MCF 10A (cell line): ENCODE results near the gene CLSTN2. TPM values are rescaled to one million over a fixed set of nuclear protein-coding genes. Genes with fewer than 3 reads are reported as not detected.

ENCODE experiments used
- BruUV-seq: library from RNA; stranded (reverse); fragments of 400-500 nt; replicated peaks from 2 replicates; lab custom pipeline; 2021; lab: Mats Ljungman, UMichigan
- CTCF ChIA-PET: fragments of 300-600 bp; sonication (Branson Sonifier 250); formaldehyde crosslinking; extraction: SDS; loops from one replicate; lab custom pipeline; 2021; ENCODE audit warnings: antibody characterized with exemption, inconsistent platforms; lab: Yijun Ruan, JAX
- POLR2A ChIA-PET: fragments of 300-600, 350-650 bp; sonication (Branson Sonifier 250); formaldehyde crosslinking; extraction: SDS; loops from one replicate; lab custom pipeline; 2020; ENCODE audit warnings: antibody characterized with exemption, inconsistent platforms; lab: Yijun Ruan, JAX
- DNase-seq: peaks from one replicate; pipeline ENCODE4 v3.0.0-alpha.2; 2018; ENCODE audit not compliant: unreplicated experiment
- H3K27ac Mint-ChIP-seq: one replicate; pipeline ENCODE4 v1.8.0; 2022; ENCODE audit warnings: mild to moderate bottlenecking, low read depth, mixed read lengths; ENCODE audit not compliant: unreplicated experiment
- H3K27me3 Mint-ChIP-seq: one replicate; pipeline ENCODE4 v1.8.0; 2022; ENCODE audit warnings: mixed read lengths; ENCODE audit not compliant: insufficient read depth, unreplicated experiment
- H3K36me3 Mint-ChIP-seq: one replicate; pipeline ENCODE4 v1.8.0; 2022; ENCODE audit warnings: mild to moderate bottlenecking, moderate library complexity, mixed read lengths; ENCODE audit not compliant: insufficient read depth, unreplicated experiment
- H3K4me1 Mint-ChIP-seq: one replicate; pipeline ENCODE4 v1.8.0; 2022; ENCODE audit warnings: mixed read lengths; ENCODE audit not compliant: insufficient read depth, unreplicated experiment
- H3K4me3 Mint-ChIP-seq: one replicate; pipeline ENCODE4 v1.8.0; 2022; ENCODE audit warnings: mild to moderate bottlenecking, moderate library complexity, mixed read lengths; ENCODE audit not compliant: unreplicated experiment
- H3K9me3 Mint-ChIP-seq: one replicate; pipeline ENCODE4 v1.8.0; 2022; ENCODE audit warnings: mixed read lengths; ENCODE audit not compliant: unreplicated experiment
- intact Hi-C: fragments of 100-400 bp; cut with micrococcal nuclease; formaldehyde crosslinking; loops from 2 replicates; pipeline ENCODE4 v1.14.1; 2022
- total RNA-seq: library from RNA; stranded (reverse); gene quantifications from 2 replicates; pipeline ENCODE4 v1.2.3, GENCODE V29; 2022
- TF ChIP-seq, protein P1 (sequence below): fragments of 200-600 bp; IDR thresholded peaks from one replicate; pipeline ENCODE4 v1.8.0; 2022; ENCODE audit warnings: antibody characterized with exemption, mild to moderate bottlenecking; ENCODE audit not compliant: unreplicated experiment

The CLSTN2 gene
- total RNA-seq, 1 experiment from 2014 or later, result not detected

DNA sequence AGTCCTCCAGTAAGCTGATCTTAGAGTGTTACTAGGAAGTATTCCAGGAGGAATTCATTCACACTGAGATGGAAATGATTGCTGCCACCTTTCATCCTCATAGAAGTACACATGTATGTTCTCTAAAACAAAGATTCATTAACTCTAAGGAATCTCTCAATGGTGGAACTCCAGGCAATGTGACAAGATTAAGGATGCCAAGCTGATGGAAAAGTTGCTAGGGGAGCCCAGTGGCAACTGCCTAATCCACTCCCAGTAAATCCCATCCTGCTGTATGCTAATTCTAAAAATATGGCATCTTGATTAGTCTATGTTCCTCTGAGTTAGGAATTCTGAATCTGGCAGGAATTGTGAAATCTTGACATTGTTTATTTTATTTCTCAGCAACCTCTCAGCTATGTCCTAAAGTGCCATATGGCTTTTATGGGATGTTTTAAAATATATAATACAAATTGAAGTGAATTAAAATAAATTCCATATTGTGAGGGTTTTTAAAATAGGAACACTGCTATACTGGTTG is 532.9 kb downstream of the CLSTN2 start:
- H3K36me3 Mint-ChIP-seq, result no peaks in the 10 kb centered on the region
- H3K4me3 Mint-ChIP-seq, result no peak overlapping the region
- no peaks in the 10 kb centered on the region for H3K9me3 Mint-ChIP-seq
- intact Hi-C loops, result no loop called here
- H3K4me1 Mint-ChIP-seq, result peaks cover 29% of the 10 kb centered on the region
- TF ChIP-seq, protein P1, sequence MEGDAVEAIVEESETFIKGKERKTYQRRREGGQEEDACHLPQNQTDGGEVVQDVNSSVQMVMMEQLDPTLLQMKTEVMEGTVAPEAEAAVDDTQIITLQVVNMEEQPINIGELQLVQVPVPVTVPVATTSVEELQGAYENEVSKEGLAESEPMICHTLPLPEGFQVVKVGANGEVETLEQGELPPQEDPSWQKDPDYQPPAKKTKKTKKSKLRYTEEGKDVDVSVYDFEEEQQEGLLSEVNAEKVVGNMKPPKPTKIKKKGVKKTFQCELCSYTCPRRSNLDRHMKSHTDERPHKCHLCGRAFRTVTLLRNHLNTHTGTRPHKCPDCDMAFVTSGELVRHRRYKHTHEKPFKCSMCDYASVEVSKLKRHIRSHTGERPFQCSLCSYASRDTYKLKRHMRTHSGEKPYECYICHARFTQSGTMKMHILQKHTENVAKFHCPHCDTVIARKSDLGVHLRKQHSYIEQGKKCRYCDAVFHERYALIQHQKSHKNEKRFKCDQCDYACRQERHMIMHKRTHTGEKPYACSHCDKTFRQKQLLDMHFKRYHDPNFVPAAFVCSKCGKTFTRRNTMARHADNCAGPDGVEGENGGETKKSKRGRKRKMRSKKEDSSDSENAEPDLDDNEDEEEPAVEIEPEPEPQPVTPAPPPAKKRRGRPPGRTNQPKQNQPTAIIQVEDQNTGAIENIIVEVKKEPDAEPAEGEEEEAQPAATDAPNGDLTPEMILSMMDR, result no peak
- ChIA-PET CTCF (interaction anchor here (0.7 kb wide), 1 partner anchor 30 kb away, joined by 4 read pairs; no protein-coding TSS in a partner anchor), POLR2A (no interaction called here)
- no peaks in the 10 kb centered on the region for H3K27me3 Mint-ChIP-seq
- peak overlapping the region; percentile 19 for H3K27ac Mint-ChIP-seq
- DNase-seq, result peak; percentile 43
- BruUV-seq, result no TSS peak

DNA sequence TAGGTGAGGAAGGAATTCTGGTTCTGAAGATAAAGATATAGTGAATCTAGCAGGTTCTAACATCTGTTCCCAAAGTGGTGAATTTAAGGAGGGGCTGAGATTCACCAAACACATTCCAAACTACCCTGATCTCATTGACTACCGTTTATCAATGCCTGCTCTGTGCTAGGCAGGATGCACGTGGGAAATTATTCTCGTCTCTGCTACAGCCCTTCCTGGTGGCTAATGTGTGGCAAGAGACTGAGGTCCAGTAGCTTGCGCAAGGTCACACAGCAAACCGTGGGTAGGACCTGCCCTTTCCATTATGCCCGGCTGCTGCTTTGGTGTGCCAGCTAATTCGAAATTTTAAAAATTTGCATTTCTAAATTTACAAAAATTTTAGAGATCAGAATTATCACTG is 533.4 kb downstream of the CLSTN2 start:
- TF ChIP-seq, protein P1, result no peak
- Mint-ChIP-seq H3K9me3 (no peaks in the 10 kb centered on the region), H3K27ac (peak overlapping the region; percentile 0), H3K4me3 (no peak overlapping the region), H3K27me3 (no peaks in the 10 kb centered on the region), H3K4me1 (peaks cover 33% of the 10 kb centered on the region), H3K36me3 (no peaks in the 10 kb centered on the region)
- ChIA-PET POLR2A (no interaction called here), CTCF (no interaction called here)
- BruUV-seq, result no TSS peak
- intact Hi-C loops, result no loop called here
- peak; percentile 60 for DNase-seq

DNA sequence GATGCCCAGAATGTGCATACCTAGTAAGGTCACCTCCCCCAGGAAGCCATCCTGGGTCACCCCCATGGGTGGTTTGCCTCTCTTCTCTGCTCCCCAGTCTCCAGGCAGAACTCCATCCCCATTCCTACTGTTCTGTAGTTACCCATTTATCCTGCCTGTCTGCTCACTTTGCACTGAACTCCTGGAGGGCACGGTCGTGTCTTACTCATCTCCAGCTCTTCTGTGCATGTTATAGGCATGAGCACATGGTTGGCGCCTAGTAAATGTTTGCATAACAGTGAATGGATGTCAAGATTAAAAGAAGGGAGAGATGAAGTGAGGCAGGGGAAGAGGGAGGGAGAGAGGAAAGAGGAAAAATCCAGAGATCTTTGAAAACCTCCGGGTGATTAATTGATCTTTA is 534.5 kb downstream of the CLSTN2 start:
- intact Hi-C loops, result no loop called here
- DNase-seq, result peak; percentile 53

DNA sequence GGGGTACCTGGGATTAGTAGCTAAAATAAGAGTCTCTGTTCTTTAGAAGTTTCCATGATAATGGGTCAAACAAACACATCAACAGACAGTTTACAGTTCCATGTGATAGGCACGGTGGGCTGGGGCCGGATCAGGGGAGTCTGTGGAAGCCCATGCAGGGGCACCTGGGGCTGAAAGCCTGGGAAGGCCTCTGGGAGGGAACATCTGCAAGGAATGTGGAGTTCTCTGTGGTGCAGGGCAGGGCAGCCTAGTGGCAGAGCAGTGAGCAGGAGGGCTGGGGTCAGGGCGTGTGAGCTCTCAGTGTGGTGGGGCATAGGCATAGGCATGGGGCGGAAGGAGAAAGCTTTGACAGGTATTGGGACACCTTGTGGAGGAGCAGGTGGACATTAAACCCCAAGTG is 535.2 kb downstream of the CLSTN2 start:
- no TSS peak for BruUV-seq
- peaks cover 33% of the 10 kb centered on the region for H3K4me1 Mint-ChIP-seq
- DNase-seq, result no peak
- no peaks in the 10 kb centered on the region for H3K27me3 Mint-ChIP-seq
- POLR2A ChIA-PET, result no interaction called here
- TF ChIP-seq, protein P1, result no peak
- H3K36me3 Mint-ChIP-seq, result no peaks in the 10 kb centered on the region
- H3K27ac Mint-ChIP-seq, result no peak overlapping the region
- CTCF ChIA-PET, result interaction anchor here (0.7 kb wide), 1 partner anchor 111 kb away, joined by 3 read pairs; no protein-coding TSS in a partner anchor
- H3K9me3 Mint-ChIP-seq, result no peaks in the 10 kb centered on the region
- intact Hi-C loops, result no loop called here
- H3K4me3 Mint-ChIP-seq, result no peak overlapping the region

More for the DNA sequence above, 534.5 kb downstream of the CLSTN2 start:
- no peaks in the 10 kb centered on the region for H3K9me3 Mint-ChIP-seq
- H3K4me3 Mint-ChIP-seq, result no peak overlapping the region
- TF ChIP-seq, protein P1, result no peak
- no peaks in the 10 kb centered on the region for H3K27me3 Mint-ChIP-seq
- ChIA-PET CTCF (interaction anchor here (0.7 kb wide), 1 partner anchor 112 kb away, joined by 3 read pairs; no protein-coding TSS in a partner anchor), POLR2A (no interaction called here)
- peak overlapping the region; percentile 0 for H3K27ac Mint-ChIP-seq
- no peaks in the 10 kb centered on the region for H3K36me3 Mint-ChIP-seq
- peaks cover 33% of the 10 kb centered on the region for H3K4me1 Mint-ChIP-seq
- BruUV-seq, result no TSS peak
